CD14-positive monocyte (primary cell): ENCODE measurements around the gene HOXD12. TPM values are rescaled to one million over a fixed set of nuclear protein-coding genes. Genes with fewer than 3 reads are reported as not detected.

Source experiments
- DNase-seq, 3 donors: peaks; one replicate each; pipeline ENCODE4 v3.0.0-alpha.2; 2011 to 2022
- H2AFZ ChIP-seq: 2 replicates; pipeline ENCODE4 v1.6.0; 2012; ENCODE audit warnings: mild to moderate bottlenecking, low read depth, low read length, inconsistent platforms; ENCODE audit not compliant: insufficient read depth, poor library complexity, severe bottlenecking
- H3K27ac ChIP-seq, 2 donors: 1 replicate in 1 of 2; 2 replicates in 1 of 2; pipeline ENCODE4 v1.5.1; 2012 to 2013; ENCODE audit warnings: low read length in 2 of 2, control low read depth in 1 of 2, inconsistent platforms in 1 of 2, low read depth in 1 of 2, mild to moderate bottlenecking in 1 of 2
- H3K27me3 ChIP-seq, 2 donors: one replicate each; pipeline versions ENCODE4 v1.6.0 to v1.6.1; 2011 to 2013; ENCODE audit warnings: low read length in 2 of 2; ENCODE audit not compliant: control insufficient read depth in 2 of 2, insufficient read depth in 2 of 2
- H3K36me3 ChIP-seq, 2 donors: replicated peaks in 1 of 2; 1 replicate in 1 of 2; 2 replicates in 1 of 2; pipeline versions ENCODE4 v1.5.1 to v1.6.1; 2012 to 2013; ENCODE audit warnings: low read length in 2 of 2, control low read depth in 1 of 2, inconsistent platforms in 1 of 2, mild to moderate bottlenecking in 1 of 2; ENCODE audit not compliant: insufficient read depth in 2 of 2, control insufficient read depth in 1 of 2
- H3K4me1 ChIP-seq, 2 donors: 1 replicate in 1 of 2; 2 replicates in 1 of 2; pipeline versions ENCODE4 v1.5.1 to v1.6.1; 2012 to 2013; ENCODE audit warnings: low read length in 2 of 2, control low read depth in 1 of 2, inconsistent platforms in 1 of 2, mild to moderate bottlenecking in 1 of 2, moderate library complexity in 1 of 2; ENCODE audit not compliant: insufficient read depth in 2 of 2, control insufficient read depth in 1 of 2
- H3K4me2 ChIP-seq: replicated peaks from 2 replicates; pipeline ENCODE3; 2012; ENCODE audit warnings: low read length, moderate library complexity, mild to moderate bottlenecking; ENCODE audit not compliant: poor library complexity, severe bottlenecking; ENCODE audit errors: extremely low read depth
- H3K4me3 ChIP-seq, 3 experiments: fragments of 200-600 bp in 1 of 3; sonication (generic) in 1 of 3; replicated peaks in 1 of 3; 1 replicate in 2 of 3; 2 replicates in 1 of 3; pipeline ENCODE4 v1.5.1; 2011 to 2013; ENCODE audit warnings: low read length in 3 of 3, mild to moderate bottlenecking in 3 of 3, control low read depth in 2 of 3, low read depth in 2 of 3, inconsistent platforms in 1 of 3, moderate library complexity in 1 of 3
- H3K79me2 ChIP-seq: 2 replicates; pipeline ENCODE4 v1.6.0; 2012; ENCODE audit warnings: mild to moderate bottlenecking, control low read depth, inconsistent platforms, low read length, moderate library complexity; ENCODE audit not compliant: insufficient read depth
- H3K9ac ChIP-seq: 2 replicates; pipeline ENCODE4 v1.6.0; 2017; ENCODE audit warnings: low read length, mild to moderate bottlenecking; ENCODE audit not compliant: insufficient read depth, poor library complexity, severe bottlenecking
- H3K9me3 ChIP-seq, 2 donors: replicated peaks in 1 of 2; 1 replicate in 1 of 2; 2 replicates in 1 of 2; pipeline versions ENCODE4 v1.5.1 to v1.6.1; 2012 to 2013; ENCODE audit warnings: low read length in 2 of 2, control low read depth in 1 of 2; ENCODE audit not compliant: control insufficient read depth in 1 of 2, insufficient read depth in 1 of 2
- H4K20me1 ChIP-seq: 2 replicates; pipeline ENCODE4 v1.6.0; 2012; ENCODE audit warnings: mild to moderate bottlenecking, low read length, control low read depth, moderate library complexity; ENCODE audit not compliant: insufficient read depth
- H3K27ac Mint-ChIP-seq, 7 donors: one replicate each; pipeline ENCODE4 v1.8.0; 2020; ENCODE audit warnings: mild to moderate bottlenecking in 7 of 7, mixed read lengths in 7 of 7, moderate library complexity in 6 of 7, inconsistent platforms in 2 of 7
- H3K27me3 Mint-ChIP-seq, 3 donors: one replicate each; pipeline ENCODE4 v1.8.0; 2021 to 2022; ENCODE audit warnings: low read depth in 3 of 3, mild to moderate bottlenecking in 3 of 3, mixed read lengths in 3 of 3, moderate library complexity in 3 of 3, inconsistent platforms in 1 of 3
- H3K36me3 Mint-ChIP-seq, 2 donors: one replicate each; pipeline ENCODE4 v1.8.0; 2020; ENCODE audit warnings: mixed read lengths in 2 of 2, inconsistent platforms in 1 of 2, mild to moderate bottlenecking in 1 of 2
- H3K4me1 Mint-ChIP-seq: one replicate; pipeline ENCODE4 v1.8.0; 2020; ENCODE audit warnings: mild to moderate bottlenecking, mixed read lengths
- H3K4me3 Mint-ChIP-seq, 2 donors: one replicate each; pipeline ENCODE4 v1.8.0; 2020; ENCODE audit warnings: mild to moderate bottlenecking in 2 of 2, mixed read lengths in 2 of 2, moderate library complexity in 1 of 2
- H3K9me3 Mint-ChIP-seq, 7 donors: one replicate each; pipeline ENCODE4 v1.8.0; 2020 to 2022; ENCODE audit warnings: mixed read lengths in 7 of 7, mild to moderate bottlenecking in 6 of 7, moderate library complexity in 6 of 7, inconsistent platforms in 2 of 7
- CTCF ChIP-seq: fragments of 200-600 bp; IDR thresholded peaks from one replicate; pipeline ENCODE4 v1.8.0; 2022; ENCODE audit warnings: antibody characterized with exemption, mild to moderate bottlenecking
- WGBS: methylation state at CpG from one replicate; pipeline ENCODE4 v1.1.5; 2013; ENCODE audit warnings: missing lambda C conversion rate; ENCODE audit not compliant: insufficient coverage; 5-methylcytosine and 5-hydroxymethylcytosine counted together
- intact Hi-C, 2 donors: fragments of 100-400 bp; cut with micrococcal nuclease; formaldehyde crosslinking; loops; one replicate each; pipeline versions ENCODE4 v1.15.0 to v1.15.1; 2023
- polyA plus RNA-seq, 3 donors: library from polyadenylated mRNA; depleted of rRNA in 1 of 3; unstranded in 2 of 3; stranded (reverse) in 1 of 3; fragments of 300-500 nt in 2 of 3; fragments of >200 nt in 1 of 3; fragmentation: Illumina TruSeq in 2 of 3; gene quantifications; 1 replicate in 2 of 3; 2 replicates in 1 of 3; pipeline ENCODE4 v1.2.3, GENCODE V29; 2012 to 2021

HOXD12 gene
- polyA plus RNA-seq, 3 donors: not detected

GRCh38 chr2:176079831-176080539 lies 19.6 kb upstream of the HOXD12 start:
- Histone ChIP-seq H2AFZ (no peak overlapping the region), H4K20me1 (no peaks in the 10 kb centered on the region), H3K79me2 (no peaks in the 10 kb centered on the region), H3K27me3 (peaks cover 91 to 96% of the 10 kb centered on the region in 2 donors), H3K4me1 (peaks cover 0 to 20% of the 10 kb centered on the region in 2 donors), H3K36me3 (no peaks in the 10 kb centered on the region), H3K27ac (no peak overlapping the region), H3K4me2 (peak overlapping the region; percentile 44), H3K9ac (no peak overlapping the region), H3K9me3 (peaks cover 8 to 76% of the 10 kb centered on the region in 2 donors), H3K4me3 (no peak overlapping the region)
- TF ChIP-seq CTCF: peak; percentile 74
- intact Hi-C loops: loop anchor here in 1 of 2 donors (5.0 kb wide), 2 partner anchors 32 to 42 kb away; partner anchors contain the start of gene HOXD9
- H3K9me3 Mint-ChIP-seq: peaks cover 10 to 51% (median 34%) of the 10 kb centered on the region in 7 donors
- whole genome bisulfite sequencing: 2% methylated on average over 74 of the region's 86 CpGs
- H3K36me3 Mint-ChIP-seq: peaks cover 8 to 15% of the 10 kb centered on the region in 2 donors
- no peak overlapping the region for H3K27ac Mint-ChIP-seq
- peaks cover 85 to 95% (median 91%) of the 10 kb centered on the region in 3 donors for H3K27me3 Mint-ChIP-seq
- H3K4me1 Mint-ChIP-seq: peaks cover 26% of the 10 kb centered on the region
- H3K4me3 Mint-ChIP-seq: peak overlapping the region in 1 of 2 donors; percentile 92
- peak in 1 of 3 donors; percentile 44 for DNase-seq

GRCh38 chr2:176080540-176081375 lies 18.8 kb upstream of the HOXD12 start:
- peaks cover 91 to 96% of the 10 kb centered on the region in 2 donors for H3K27me3 ChIP-seq
- peaks cover 85 to 95% (median 91%) of the 10 kb centered on the region in 3 donors for H3K27me3 Mint-ChIP-seq
- H3K36me3 ChIP-seq: no peaks in the 10 kb centered on the region
- intact Hi-C loops: loop anchor here in 1 of 2 donors (5.0 kb wide), 1 partner anchor 42 kb away; the partner anchor contains the start of gene HOXD9
- no peaks in the 10 kb centered on the region for H3K79me2 ChIP-seq
- no peaks in the 10 kb centered on the region for H4K20me1 ChIP-seq
- peak overlapping the region; percentile 24 to 85 for H3K4me3 Mint-ChIP-seq
- WGBS: 6% methylated on average over 48 of the region's 68 CpGs
- H2AFZ ChIP-seq: no peak overlapping the region
- peak in 1 of 3 donors; percentile 33 for DNase-seq
- H3K27ac ChIP-seq: no peak overlapping the region
- H3K4me1 ChIP-seq: peaks cover 0 to 20% of the 10 kb centered on the region in 2 donors
- H3K9ac ChIP-seq: no peak overlapping the region
- peaks cover 8 to 78% of the 10 kb centered on the region in 2 donors for H3K9me3 ChIP-seq
- peaks cover 8 to 15% of the 10 kb centered on the region in 2 donors for H3K36me3 Mint-ChIP-seq
- no peak for TF ChIP-seq CTCF
- peaks cover 10 to 51% (median 36%) of the 10 kb centered on the region in 7 donors for H3K9me3 Mint-ChIP-seq
- H3K27ac Mint-ChIP-seq: no peak overlapping the region
- peak overlapping the region; percentile 44 for H3K4me2 ChIP-seq
- H3K4me3 ChIP-seq: no peak overlapping the region
- peaks cover 29% of the 10 kb centered on the region for H3K4me1 Mint-ChIP-seq
